ENCODE measurements around the gene CCNI. TPM values are rescaled to one million over a fixed set of nuclear protein-coding genes. Genes with fewer than 3 reads are reported as not detected.
A peak's percentile ranks its signal among the peaks of the same experiment; 100 is the strongest.

CCNI gene
- total RNA-seq, 1 donor from 2014 or later, result 396 TPM

- H3K27me3 Mint-ChIP-seq (ENCODE audit: low read depth), result no peaks in the 10 kb centered on the region
- H3K4me3 Mint-ChIP-seq, result no peak overlapping the region
- TF ChIP-seq CTCF (conservative IDR thresholded peaks at IDR 0.05), result no peak
- H3K4me1 Mint-ChIP-seq, result peaks cover 14% of the 10 kb centered on the region
- H3K9me3 Mint-ChIP-seq, result no peaks in the 10 kb centered on the region
- no peak for DNase-seq (ENCODE audit: low read depth, low spot score)
- no peak overlapping the region for H3K27ac Mint-ChIP-seq (ENCODE audit: unreplicated experiment)
- H3K36me3 Mint-ChIP-seq (ENCODE audit: low read depth), result peaks cover 39% of the 10 kb centered on the region
These were observed 50.0 kb downstream of the CCNI start for GRCh38 chr4:77025643-77026321.

GRCh38 chr4:77023920-77024319, 51.9 kb downstream of the CCNI start:
- Mint-ChIP-seq H3K36me3 (ENCODE audit: low read depth) (peaks cover 42% of the 10 kb centered on the region), H3K27ac (ENCODE audit: unreplicated experiment) (no peak overlapping the region), H3K27me3 (ENCODE audit: low read depth) (no peaks in the 10 kb centered on the region), H3K4me3 (no peak overlapping the region), H3K9me3 (no peaks in the 10 kb centered on the region), H3K4me1 (peaks cover 14% of the 10 kb centered on the region)
- no peak for DNase-seq (ENCODE audit: low read depth, low spot score)
- no peak for TF ChIP-seq CTCF (conservative IDR thresholded peaks at IDR 0.05)

- no peak for TF ChIP-seq CTCF (conservative IDR thresholded peaks at IDR 0.05)
- Mint-ChIP-seq H3K9me3 (no peaks in the 10 kb centered on the region), H3K4me3 (no peak overlapping the region), H3K27ac (ENCODE audit: unreplicated experiment) (peak overlapping the region; percentile 64), H3K36me3 (ENCODE audit: low read depth) (peaks cover 40% of the 10 kb centered on the region), H3K27me3 (ENCODE audit: low read depth) (no peaks in the 10 kb centered on the region), H3K4me1 (peaks cover 14% of the 10 kb centered on the region)
- DNase-seq (ENCODE audit: low read depth, low spot score), result peak; percentile 34
These were observed 53.1 kb downstream of the CCNI start for GRCh38 chr4:77022560-77023179.

- no peaks in the 10 kb centered on the region for H3K9me3 Mint-ChIP-seq
- peaks cover 44% of the 10 kb centered on the region for H3K36me3 Mint-ChIP-seq (ENCODE audit: low read depth)
- H3K4me1 Mint-ChIP-seq, result peaks cover 14% of the 10 kb centered on the region
- no peak for DNase-seq (ENCODE audit: low read depth, low spot score)
- no peak overlapping the region for H3K4me3 Mint-ChIP-seq
- TF ChIP-seq CTCF (conservative IDR thresholded peaks at IDR 0.05), result no peak
- H3K27me3 Mint-ChIP-seq (ENCODE audit: low read depth), result no peaks in the 10 kb centered on the region
- peak overlapping the region; percentile 91 for H3K27ac Mint-ChIP-seq (ENCODE audit: unreplicated experiment)
These were observed 54.1 kb downstream of the CCNI start for GRCh38 chr4:77021614-77022089.

- no peaks in the 10 kb centered on the region for H3K27me3 Mint-ChIP-seq (ENCODE audit: low read depth)
- TF ChIP-seq CTCF (conservative IDR thresholded peaks at IDR 0.05), result no peak
- no peak overlapping the region for H3K27ac Mint-ChIP-seq (ENCODE audit: unreplicated experiment)
- no peak for DNase-seq (ENCODE audit: low read depth, low spot score)
- no peaks in the 10 kb centered on the region for H3K9me3 Mint-ChIP-seq
- no peak overlapping the region for H3K4me3 Mint-ChIP-seq
- H3K4me1 Mint-ChIP-seq, result peaks cover 14% of the 10 kb centered on the region
- peaks cover 41% of the 10 kb centered on the region for H3K36me3 Mint-ChIP-seq (ENCODE audit: low read depth)
These were observed 55.8 kb downstream of the CCNI start for GRCh38 chr4:77020017-77020416.

Data from neural crest cell (in vitro differentiated cells).